ENCODE data around the gene PLXNA2.

The PLXNA2 gene, protein sequence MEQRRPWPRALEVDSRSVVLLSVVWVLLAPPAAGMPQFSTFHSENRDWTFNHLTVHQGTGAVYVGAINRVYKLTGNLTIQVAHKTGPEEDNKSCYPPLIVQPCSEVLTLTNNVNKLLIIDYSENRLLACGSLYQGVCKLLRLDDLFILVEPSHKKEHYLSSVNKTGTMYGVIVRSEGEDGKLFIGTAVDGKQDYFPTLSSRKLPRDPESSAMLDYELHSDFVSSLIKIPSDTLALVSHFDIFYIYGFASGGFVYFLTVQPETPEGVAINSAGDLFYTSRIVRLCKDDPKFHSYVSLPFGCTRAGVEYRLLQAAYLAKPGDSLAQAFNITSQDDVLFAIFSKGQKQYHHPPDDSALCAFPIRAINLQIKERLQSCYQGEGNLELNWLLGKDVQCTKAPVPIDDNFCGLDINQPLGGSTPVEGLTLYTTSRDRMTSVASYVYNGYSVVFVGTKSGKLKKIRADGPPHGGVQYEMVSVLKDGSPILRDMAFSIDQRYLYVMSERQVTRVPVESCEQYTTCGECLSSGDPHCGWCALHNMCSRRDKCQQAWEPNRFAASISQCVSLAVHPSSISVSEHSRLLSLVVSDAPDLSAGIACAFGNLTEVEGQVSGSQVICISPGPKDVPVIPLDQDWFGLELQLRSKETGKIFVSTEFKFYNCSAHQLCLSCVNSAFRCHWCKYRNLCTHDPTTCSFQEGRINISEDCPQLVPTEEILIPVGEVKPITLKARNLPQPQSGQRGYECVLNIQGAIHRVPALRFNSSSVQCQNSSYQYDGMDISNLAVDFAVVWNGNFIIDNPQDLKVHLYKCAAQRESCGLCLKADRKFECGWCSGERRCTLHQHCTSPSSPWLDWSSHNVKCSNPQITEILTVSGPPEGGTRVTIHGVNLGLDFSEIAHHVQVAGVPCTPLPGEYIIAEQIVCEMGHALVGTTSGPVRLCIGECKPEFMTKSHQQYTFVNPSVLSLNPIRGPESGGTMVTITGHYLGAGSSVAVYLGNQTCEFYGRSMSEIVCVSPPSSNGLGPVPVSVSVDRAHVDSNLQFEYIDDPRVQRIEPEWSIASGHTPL (N-terminal part only)

DNA sequence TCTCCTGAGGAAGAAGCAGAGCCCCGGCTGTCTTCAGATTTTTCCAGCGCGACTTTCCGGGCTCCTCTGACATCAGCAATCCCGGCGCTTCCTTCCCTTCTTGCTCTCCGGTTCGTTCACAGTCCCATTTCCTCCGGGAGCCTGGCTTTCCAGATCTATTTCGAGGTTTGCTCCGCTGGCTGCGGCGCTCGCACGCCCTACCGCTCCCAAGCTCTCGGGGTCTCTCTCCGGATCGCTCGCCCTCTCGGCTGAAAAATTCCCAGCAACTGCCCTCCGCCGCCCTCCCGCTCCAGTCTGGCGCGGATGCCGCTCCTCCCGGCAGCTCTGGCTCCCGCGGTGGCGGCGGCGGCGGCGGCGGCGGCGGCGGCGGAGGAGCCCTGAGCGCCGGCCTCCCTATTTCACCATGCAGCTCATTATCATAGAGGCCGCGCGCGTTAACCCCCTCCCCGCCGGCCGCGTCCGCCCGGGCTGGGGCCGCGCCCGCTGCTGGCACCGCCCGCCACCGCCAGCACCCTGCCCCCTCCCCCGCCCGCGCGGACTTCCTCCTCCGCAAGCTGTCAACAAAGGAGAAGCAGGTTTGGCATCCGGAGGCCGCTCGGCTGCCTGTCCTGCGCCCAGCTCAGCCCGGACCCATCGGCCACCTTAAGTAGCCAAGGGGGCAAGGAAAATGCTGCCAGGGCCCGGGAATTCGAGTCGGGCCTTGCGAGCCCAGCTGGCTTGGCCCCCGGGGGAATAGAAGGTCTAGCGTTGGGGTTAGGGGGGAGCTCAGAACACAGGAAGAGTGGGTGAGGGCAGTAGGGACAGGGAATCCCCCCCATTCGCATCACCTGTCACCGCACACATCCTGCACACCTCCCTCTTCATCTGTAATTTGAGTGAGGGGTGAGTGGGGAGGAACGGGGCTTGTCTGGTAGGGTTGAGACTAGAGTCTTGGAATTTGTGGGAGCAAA is at the start of gene PLXNA2:
PLXNA2 (minus strand) TSS at position 418 of the 950 bp plus-strand sequence. CDS start 26,462 bp downstream, outside the sequence.
- DNase-seq: peak; percentile 80

DNA sequence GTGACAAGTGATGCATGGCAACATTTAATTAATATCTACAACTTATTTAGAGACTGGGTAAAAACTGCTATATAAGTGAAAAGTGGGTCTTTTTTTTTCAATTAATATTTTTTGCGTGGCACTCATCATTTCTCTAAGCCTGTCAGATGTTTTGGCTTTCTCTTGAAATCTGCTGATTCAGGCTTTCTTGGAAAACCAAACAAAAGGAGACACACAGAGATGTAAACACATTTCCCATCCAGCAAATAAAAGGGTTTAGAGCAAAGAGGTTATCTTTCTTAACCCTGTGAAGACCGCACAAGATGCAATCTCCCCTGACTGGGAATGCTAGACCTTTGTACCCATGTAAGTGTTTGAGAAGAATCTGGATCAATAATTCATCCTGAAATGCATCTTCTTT is 48.7 kb upstream of the PLXNA2 start:
- DNase-seq: no peak

DNA sequence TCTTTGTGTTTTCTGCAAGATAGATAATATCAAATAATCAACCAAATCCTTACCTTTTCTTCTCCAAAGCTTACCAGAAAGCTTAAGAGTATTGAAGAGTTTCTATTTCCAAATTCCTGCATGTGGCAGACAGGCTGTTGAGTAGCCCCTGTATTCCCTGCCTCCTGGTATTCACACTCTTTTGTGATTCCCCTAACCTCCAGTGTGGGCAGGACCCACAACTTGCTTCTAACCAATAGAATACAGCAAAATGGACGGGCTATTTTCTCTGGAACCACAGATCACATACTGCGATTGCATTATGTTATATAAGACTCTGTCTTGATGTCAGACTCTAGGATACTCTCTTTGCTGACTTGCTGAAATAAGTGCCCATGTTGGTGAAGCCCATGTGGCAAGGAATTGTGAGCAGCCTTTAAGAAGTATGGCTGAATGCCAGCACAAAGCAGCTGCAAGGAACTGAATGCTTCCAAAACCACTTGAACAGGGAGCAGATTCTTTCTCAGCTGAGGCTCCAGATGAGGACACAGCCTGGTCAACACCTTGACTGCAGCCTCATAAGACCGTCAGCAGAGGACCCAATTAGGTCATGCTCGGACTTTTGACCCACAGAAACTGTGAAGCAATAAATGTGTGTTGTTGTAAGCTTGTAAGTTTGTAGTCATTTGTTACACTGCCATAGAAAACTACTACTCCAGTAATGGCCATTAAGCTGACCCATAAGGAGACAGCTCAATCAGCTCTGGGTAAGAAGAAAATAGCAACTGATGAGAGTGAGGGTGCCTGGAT is 47.9 kb upstream of the PLXNA2 start:
- no peak for DNase-seq

DNA sequence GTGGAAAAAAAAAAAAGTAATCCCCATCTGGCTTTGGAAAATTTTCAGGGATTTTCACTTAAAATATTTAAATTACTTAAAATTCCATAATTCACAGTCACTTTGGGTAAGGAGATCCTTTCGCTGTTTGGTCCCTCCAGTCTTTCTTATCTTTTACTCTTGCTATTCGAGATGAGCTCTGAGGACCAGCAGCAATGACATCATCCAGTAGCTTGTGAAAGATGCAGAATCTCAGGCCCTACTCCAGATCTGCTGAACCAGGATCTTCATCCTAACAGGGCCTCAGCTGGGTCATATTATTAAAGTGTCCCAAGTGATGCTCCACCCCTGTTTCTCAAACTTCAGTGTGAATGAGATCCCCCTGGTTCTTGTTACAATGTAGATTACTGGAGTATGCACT is 46.9 kb upstream of the PLXNA2 start:
- no peak for DNase-seq

DNA sequence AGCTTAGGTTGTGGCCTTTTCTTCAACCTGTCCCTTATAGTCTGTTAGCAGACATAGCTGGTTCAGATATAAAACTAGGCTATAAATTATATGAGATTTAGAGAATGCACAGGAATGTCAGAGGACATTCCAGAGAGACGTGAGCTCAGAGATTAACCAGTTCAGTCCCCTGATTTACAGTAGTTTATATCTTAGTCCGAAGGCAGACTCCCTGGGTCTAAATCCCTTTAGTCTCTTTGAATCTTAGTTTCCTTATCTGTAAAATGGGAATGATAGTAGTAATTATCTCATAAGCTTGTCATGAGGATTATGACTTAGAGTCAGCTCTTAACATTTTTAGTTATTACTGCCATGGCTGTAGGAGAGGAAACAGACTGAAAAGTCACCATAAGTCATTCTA is 45.5 kb upstream of the PLXNA2 start:
- no peak for DNase-seq

DNA sequence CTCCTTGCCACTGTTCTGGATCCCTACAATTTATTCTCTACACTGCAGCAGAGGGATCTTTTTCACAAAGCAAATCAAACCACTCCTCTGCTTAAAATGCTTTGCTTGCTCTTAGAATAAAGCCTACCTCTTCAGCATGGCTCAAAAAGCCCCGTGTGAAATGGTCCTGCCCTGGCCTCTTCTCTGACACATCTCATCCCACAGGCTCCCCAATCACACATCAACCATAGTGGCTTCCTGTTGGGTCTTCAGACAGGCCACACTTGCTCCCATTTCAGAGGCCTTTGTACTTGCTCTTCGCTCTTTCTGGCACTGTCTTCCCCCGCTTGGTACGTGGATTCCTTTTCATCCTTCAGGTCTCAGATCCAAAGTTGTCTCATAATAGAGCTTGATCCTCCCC is 44.3 kb upstream of the PLXNA2 start:
- DNase-seq: no peak

DNA sequence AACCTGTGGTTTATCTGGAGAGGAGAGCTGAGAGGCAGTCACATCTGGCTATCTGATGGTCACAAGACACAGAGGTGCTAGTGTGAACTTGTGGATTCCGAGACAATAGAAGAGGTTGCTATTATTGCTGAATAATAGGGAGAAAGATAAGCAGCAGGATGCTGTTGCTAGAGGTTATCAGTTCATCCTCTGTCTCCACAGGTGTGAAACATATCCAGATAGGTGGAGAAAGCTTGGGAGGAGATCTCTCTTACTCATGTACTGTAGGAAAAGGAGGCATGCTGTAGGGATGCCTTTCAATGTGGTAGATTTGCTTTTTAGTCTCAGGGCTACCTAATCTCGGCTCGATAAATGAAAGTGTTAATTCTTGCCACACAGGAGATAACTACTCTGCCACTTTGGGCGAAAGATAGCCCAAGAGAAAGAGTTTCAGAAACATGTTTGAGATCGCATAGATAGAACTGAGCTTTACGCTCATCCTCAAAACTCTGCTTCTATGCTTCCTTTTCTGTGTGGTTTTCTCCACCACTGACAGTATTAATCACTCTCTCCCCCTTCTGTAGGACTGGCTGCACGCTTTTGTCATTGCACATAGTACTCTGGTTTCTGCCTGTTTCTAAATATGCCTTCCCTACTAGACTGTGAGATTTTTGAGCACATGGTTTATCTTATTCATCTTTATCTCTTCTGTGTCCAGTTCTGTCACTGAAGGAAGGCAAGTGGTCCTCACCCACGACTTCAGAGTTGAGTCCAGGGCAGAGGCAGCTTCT is 36.7 kb upstream of the PLXNA2 start:
- DNase-seq: no peak

DNA sequence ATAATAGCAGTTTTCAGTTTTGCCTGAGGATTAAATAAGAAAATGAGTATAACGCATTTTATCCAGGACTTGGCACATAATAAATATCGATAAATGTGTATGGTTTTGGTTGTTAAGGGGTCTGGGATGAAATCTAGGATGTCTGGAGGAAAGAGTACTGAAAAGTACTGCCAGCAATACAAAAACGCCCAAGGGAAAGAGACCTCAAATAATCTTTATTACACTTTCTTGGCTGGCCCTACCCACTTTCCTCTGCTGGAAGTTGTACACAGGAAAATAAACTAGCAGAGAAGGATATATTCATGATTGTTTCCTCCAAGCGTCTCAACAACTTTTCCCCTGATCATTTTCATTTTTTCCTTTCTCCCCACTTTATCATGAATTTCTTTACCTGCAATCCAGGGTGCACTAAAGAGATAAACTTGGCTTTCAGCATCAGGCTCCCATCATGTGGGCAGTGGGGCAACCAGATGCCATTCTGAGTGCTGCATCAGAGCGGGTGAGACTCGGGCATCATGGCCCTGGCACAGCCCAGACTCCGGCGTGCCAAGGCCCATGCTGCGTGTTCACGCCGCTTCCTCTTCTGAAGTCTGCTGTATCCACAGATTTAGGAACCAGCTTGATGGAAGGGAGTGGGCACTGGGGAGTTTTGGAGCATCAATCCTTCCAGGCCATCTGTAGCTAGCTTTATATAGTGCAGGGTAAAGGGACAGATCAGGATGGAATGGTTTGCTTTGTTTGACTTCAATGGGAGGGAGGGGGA is 35.8 kb upstream of the PLXNA2 start:
- no peak for DNase-seq

DNA sequence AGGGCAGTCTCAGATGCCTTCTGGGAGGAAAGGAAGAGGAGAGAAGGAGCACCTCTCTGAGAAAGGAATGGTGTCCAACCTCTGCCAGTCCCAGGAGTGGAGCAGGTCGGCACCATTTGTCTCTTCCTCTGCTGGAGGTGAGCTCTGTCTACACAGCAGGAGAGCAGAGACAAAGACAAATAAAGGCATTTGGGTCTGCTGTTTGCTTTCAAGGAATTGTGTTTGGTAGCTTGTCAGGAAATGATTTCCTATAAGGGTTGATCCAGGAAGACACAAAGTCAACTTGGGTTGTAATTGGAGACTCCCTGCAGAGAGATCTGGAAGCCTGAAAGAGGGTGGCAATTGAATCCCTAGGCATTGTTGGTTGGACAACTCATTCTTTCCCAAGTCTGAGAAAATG is 34.5 kb upstream of the PLXNA2 start:
- no peak for DNase-seq

DNA sequence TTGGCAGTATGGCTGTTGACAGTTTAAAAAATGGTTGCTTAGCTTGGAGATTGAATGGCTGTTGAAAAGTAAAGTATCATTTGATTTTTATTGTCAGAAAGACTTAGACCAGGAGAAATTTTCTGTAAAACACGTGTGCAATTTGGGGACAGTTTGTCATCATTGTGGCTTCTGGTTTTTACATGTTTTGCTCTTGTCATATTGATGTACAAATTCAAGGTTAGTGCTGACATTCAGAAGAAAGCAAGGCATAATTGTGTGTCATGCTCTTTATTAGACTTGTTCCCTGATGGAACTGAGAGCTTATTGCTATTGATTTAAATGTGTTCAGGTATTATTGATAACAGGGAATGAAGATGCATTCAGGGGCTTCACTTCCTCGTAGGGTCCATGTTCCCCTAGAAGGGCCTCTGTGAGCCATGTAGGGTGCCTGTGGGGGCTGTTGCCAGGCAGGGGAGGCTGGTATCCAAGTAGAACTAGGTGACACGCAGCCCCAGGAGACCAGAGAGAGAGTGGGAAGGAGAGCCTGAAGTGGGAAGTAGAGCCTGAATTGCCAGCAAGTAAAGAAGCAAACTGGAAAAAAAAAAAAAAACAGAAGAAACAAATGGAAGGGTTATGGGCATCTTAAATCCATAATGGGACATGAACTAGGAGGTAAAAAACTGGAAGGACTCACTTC is 32.7 kb upstream of the PLXNA2 start:
- DNase-seq: no peak

DNA sequence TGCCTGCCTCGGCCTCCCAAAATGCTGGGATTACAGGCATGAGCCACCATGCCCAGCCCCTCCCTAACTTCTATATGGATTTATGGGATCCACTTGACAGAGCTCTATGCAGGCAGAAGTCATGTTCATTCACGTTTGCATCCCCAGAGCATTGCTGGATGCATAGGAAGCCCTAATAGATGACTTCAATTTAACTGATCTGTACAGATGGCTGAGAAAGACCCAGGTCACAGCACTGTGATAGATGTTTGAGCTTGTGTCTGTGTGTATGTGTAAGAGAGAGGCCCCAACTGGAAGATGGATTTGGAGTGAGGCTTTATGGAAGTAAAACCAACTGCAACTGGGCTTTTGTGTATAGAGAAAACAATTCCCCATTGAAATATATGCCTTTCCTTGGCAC is 30.9 kb upstream of the PLXNA2 start:
- DNase-seq: no peak

DNA sequence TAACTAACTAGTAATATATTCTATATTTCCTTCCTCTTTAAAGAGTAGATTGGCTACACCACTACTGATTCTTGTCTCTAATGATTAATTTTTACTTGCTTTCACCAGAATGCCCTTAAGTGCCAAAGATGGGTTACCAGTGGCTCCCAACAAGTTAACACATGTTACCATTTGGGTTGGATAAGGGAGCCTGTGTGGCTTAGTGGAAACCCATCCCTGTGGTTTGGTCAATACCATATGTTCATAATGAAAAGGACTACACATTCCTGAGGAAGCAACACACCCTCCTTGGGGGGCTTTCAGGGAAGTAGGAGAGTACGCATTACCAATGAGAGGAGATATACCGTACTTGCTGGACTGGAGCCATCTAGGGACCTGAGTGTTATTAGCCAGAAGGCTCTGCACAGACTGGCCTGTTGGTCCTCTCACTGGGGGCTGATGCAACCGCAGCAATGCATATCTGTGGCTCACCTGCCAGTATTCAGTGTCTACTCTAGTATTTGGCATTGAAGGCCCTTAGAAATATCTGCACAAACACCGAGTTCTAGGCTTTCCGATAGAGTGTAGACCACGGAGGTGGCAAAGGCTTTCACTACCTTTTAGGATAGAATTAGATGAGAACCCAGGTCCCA is 29.3 kb upstream of the PLXNA2 start:
- no peak for DNase-seq

DNA sequence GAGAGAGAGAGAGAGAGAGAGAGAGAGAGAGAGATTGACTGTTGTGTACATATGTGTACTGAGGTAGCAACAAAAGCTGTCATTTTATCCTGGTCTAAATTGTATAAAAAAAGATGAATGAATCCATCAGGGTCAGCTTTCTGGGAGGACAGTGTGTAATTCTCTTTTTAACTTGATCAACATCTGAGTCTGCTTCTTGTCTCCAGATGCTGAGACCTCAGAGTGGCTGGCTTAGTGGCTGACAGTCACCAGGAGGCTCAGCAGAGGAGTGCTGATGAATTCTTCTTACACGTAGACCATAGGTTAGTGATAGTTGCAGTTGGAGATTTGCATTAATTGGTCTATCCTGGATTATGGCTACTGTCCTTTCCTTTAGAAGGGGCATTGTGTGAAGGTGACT is 28.5 kb upstream of the PLXNA2 start:
- no peak for DNase-seq

DNA sequence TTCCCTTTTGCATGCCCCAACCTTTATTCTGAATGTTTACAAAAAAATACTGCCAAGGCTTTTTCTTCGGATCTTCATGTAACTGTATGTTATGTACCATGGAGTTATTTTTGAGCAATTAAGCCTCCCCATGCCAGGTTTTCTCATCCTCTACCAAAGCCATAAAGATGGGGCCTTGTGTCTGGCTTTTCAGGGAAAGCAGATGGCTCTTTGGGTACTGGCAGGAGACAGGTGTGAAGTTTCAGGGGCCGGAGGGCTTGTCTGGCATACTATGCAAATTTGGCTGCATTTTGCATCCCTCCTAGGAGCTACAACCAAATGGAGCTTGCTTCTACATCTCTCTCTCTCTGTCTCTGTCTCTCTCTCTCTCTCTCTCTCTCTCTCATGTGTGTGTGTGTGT is 28.1 kb upstream of the PLXNA2 start:
- no peak for DNase-seq

DNA sequence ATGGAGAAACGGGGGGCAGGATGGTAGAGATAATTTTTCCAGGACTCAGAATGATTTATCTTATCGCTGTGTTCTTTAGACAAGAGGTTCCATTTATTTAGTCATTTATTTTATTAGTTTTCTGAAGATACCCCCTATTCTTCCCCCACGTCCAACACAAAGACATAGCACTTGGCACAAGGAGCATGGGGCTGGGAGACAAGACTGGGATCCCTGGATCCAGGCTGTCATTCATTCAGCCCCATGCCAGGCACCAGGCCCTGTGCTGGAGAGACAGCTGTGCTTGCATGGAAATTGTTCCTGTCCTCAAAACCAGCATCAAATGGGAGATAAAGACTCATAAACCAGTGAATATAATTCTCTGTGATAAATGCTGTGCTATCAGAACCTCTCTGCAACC is 27.1 kb upstream of the PLXNA2 start:
- DNase-seq: no peak

DNA sequence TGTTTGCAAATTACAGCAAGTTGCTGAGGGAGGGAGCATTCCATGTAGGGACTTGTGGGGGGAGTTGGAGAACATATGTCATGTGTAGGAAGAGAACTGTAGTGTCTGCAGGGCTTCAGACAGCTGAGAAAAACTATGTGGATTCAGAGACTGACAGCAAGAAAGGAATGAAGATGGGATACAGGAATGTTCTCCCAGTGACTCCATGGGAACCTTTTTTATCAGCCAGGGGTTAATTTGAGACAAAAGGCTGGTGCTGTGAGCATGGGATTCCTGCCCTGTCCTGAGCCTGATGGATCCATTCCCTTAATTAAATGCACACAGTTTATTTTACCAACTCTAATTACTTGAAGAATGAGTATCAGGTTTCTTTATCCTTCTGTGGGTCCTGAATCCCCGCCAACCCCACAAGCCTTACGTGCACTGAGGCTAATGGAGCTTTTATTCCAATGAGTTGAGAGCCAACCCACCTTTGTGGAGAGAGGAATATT is 26.5 kb upstream of the PLXNA2 start:
- no peak for DNase-seq

DNA sequence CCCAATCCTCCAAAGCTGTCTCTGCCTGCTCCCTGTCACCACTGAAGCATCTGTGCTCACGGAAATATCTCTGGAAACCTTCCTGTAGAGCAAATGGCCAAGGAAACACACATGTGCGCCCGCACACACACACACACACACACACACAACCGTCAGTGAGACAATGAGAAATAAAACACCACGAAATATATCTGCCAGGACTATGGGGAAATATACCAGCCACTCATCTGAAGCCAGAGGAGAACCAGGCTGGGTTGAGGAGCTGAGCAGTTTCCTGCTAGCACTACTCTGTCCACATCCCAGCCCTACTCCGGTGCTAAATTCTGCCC is 25.1 kb upstream of the PLXNA2 start:
- DNase-seq: no peak

DNA sequence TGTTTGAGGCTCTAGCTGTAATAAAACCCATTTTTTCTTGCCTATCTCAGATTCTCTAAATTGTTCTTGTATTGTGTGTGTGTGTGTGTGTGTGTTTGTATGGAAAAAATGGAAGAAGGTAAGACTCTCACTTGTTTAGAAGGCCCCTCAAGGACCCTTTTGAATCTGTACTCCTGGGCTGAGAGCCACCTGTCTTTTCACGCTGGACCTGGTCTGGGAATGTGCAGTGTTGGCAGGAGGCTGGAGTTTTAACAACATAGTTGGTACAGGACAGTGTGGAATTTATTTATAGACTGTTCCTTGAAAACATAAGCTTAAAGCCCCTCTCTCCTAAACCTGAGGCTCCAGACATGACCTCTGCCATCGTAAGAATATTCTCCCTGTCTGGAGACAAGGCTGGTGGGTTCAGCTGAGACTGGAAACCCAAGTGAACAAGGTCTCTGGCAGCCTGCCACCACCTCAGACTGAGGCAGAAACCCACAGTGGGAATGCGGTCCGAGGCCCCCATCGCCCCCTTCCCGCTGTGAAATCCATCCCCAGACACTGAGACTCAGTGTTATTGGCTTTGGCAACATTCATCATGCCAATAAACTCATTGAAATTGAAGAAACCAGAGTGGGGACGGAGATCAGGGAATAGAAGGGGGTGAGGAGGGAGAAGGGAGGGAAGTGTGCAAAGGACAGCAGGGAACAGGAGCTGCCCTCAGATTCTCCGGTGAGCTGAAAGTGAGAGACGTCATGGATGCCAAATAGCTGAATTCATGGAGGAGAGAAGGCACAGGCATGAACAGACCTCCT is 24.6 kb upstream of the PLXNA2 start:
- DNase-seq: no peak
